PC-9 (cell line): Measurements from ENCODE around the gene ZFAND6.

Source experiments
- CTCF ChIP-seq: fragments of 200-600 bp; sonication (generic); conservative IDR thresholded peaks from 2 replicates; pipeline ENCODE4 v1.6.1; 2017; ENCODE audit warnings: mixed run types, antibody characterized with exemption, mild to moderate bottlenecking, moderate library complexity
- EZH2 ChIP-seq: fragments of 200-600 bp; sonication (generic); IDR thresholded peaks from 2 replicates; pipeline ENCODE4 v1.8.0; 2017; ENCODE audit warnings: antibody characterized with exemption, low read depth

GRCh38 chr15:80168421-80168820 is 108.9 kb downstream of the ZFAND6 start:
- TF ChIP-seq CTCF (no peak), EZH2 (no peak)
